GM21528 (cell line): ENCODE data around the gene ETV6.

Experiments
- ATAC-seq: cut with Tn5 transposase; IDR thresholded peaks from one replicate; pipeline ENCODE4 v1.9.1; 2021; ENCODE audit warnings: mild to moderate bottlenecking, moderate library complexity; ENCODE audit not compliant: unreplicated experiment, low FRiP score

The ETV6 gene

GRCh38 chr12:11837216-11837934 lies 187.9 kb downstream of the ETV6 start:
- no peak for ATAC-seq

- ATAC-seq: no peak
Observed at GRCh38 chr12:11838403-11838802, 188.9 kb downstream of the ETV6 start.

- no peak for ATAC-seq
Observed at GRCh38 chr12:11839091-11839641, 189.7 kb downstream of the ETV6 start.

GRCh38 chr12:11840366-11840765 lies 190.9 kb downstream of the ETV6 start:
- no peak for ATAC-seq

- ATAC-seq: no peak
Observed at GRCh38 chr12:11846488-11846887, 197.0 kb downstream of the ETV6 start.

- ATAC-seq: no peak
Observed at GRCh38 chr12:11847539-11847938, 198.1 kb downstream of the ETV6 start.

GRCh38 chr12:11849757-11850504 lies 200.5 kb downstream of the ETV6 start:
- ATAC-seq: no peak

- ATAC-seq: no peak
Observed at GRCh38 chr12:11853126-11853525, 203.7 kb downstream of the ETV6 start.

GRCh38 chr12:11854011-11854499 lies 204.6 kb downstream of the ETV6 start:
- ATAC-seq: no peak

GRCh38 chr12:11855983-11856374 lies 206.5 kb downstream of the ETV6 start:
- peak; percentile 66 for ATAC-seq

GRCh38 chr12:11856971-11857370 lies 207.5 kb downstream of the ETV6 start:
- no peak for ATAC-seq

- ATAC-seq: no peak
Observed at GRCh38 chr12:11859705-11860425, 210.4 kb downstream of the ETV6 start.

GRCh38 chr12:11861155-11861863 lies 211.8 kb downstream of the ETV6 start:
- ATAC-seq: no peak

GRCh38 chr12:11861864-11862600 lies 212.6 kb downstream of the ETV6 start:
- ATAC-seq: no peak

GRCh38 chr12:11862798-11863197 lies 213.3 kb downstream of the ETV6 start:
- no peak for ATAC-seq

- ATAC-seq: no peak
Observed at GRCh38 chr12:11863478-11863906, 214.0 kb downstream of the ETV6 start.

- ATAC-seq: no peak
Observed at GRCh38 chr12:11863988-11864387, 214.5 kb downstream of the ETV6 start.

- ATAC-seq: no peak
Observed at GRCh38 chr12:11865824-11866223, 216.3 kb downstream of the ETV6 start.

- no peak for ATAC-seq
Observed at GRCh38 chr12:11868027-11868426, 218.6 kb downstream of the ETV6 start.

- ATAC-seq: no peak
Observed at GRCh38 chr12:11869406-11869805, 219.9 kb downstream of the ETV6 start.
